ENCODE results near the gene ARHGEF18. TPM values are rescaled to one million over a fixed set of nuclear protein-coding genes. Genes with fewer than 3 reads are reported as not detected.

ARHGEF18 gene
- total RNA-seq, 2 donors from 2014 or later = 30.0 to 51.6 TPM

DNA sequence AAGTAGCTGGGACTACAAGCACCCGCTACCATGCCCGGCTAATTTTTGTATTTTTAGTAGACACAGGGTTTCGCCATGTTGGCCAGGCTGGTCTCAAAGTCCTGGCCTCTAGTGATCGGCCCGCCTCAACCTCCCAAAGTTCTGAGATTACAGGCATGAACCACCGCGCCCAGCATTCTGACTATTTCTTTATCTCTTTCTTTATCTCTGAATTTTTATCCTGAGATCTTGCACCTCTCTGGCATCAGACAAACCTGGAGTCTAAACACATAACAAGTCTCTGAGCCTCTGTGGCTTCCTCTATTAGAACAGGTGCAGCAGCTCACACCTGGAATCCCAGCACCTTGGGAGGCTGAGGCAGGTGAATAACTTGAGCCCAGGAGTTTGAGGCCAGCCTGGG is 28.5 kb downstream of the ARHGEF18 start:
- ATAC-seq = no peak
- TF ChIP-seq, protein P1, sequence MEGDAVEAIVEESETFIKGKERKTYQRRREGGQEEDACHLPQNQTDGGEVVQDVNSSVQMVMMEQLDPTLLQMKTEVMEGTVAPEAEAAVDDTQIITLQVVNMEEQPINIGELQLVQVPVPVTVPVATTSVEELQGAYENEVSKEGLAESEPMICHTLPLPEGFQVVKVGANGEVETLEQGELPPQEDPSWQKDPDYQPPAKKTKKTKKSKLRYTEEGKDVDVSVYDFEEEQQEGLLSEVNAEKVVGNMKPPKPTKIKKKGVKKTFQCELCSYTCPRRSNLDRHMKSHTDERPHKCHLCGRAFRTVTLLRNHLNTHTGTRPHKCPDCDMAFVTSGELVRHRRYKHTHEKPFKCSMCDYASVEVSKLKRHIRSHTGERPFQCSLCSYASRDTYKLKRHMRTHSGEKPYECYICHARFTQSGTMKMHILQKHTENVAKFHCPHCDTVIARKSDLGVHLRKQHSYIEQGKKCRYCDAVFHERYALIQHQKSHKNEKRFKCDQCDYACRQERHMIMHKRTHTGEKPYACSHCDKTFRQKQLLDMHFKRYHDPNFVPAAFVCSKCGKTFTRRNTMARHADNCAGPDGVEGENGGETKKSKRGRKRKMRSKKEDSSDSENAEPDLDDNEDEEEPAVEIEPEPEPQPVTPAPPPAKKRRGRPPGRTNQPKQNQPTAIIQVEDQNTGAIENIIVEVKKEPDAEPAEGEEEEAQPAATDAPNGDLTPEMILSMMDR (IDR thresholded peaks at IDR 0.05) = no peak
- no peak for TF ChIP-seq POLR2A (IDR thresholded peaks at IDR 0.05)
- Histone ChIP-seq H3K4me1 (no peaks in the 10 kb centered on the region), H3K27ac (no peak overlapping the region), H3K4me3 (no peak overlapping the region), H3K9me3 (no peaks in the 10 kb centered on the region), H3K27me3 (no peaks in the 10 kb centered on the region), H3K36me3 (replicated peaks in 1 of 2; ENCODE audit: insufficient read depth in 1 of 2, low read depth in 2 of 2) (no peaks in the 10 kb centered on the region)
- intact Hi-C loops (cut with DNase I) = no loop called here
- WGBS, 2 donors = 94% methylated on average over 7 of the region's 7 CpGs
- no peak for DNase-seq

DNA sequence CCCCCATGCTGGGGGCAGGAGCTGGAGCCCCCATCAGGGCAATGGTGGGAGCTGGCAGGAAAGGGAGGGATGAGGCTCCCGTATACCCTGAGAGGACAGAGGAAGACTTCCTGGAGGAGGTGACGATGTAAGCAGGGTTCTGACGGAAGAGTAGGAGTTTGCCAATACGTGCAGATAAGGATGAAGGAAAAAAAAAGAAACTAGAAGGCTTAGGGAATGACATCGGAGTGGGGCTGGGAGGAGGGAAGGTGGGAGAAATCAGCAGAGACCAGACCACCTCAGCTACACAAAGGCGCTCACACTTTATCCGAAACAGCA is 32.3 kb downstream of the ARHGEF18 start:
- intact Hi-C loops (cut with DNase I) = no loop called here
- no peak for TF ChIP-seq POLR2A (IDR thresholded peaks at IDR 0.05)
- TF ChIP-seq, protein P1 (IDR thresholded peaks at IDR 0.05) = no peak
- Histone ChIP-seq H3K4me1 (no peaks in the 10 kb centered on the region), H3K27me3 (no peaks in the 10 kb centered on the region), H3K36me3 (replicated peaks in 1 of 2; ENCODE audit: insufficient read depth in 1 of 2, low read depth in 2 of 2) (no peaks in the 10 kb centered on the region), H3K9me3 (no peaks in the 10 kb centered on the region), H3K27ac (no peak overlapping the region), H3K4me3 (no peak overlapping the region)
- DNase-seq = no peak
- 78% methylated on average over 7 of the region's 7 CpGs for WGBS, 2 donors
- no peak for ATAC-seq

DNA sequence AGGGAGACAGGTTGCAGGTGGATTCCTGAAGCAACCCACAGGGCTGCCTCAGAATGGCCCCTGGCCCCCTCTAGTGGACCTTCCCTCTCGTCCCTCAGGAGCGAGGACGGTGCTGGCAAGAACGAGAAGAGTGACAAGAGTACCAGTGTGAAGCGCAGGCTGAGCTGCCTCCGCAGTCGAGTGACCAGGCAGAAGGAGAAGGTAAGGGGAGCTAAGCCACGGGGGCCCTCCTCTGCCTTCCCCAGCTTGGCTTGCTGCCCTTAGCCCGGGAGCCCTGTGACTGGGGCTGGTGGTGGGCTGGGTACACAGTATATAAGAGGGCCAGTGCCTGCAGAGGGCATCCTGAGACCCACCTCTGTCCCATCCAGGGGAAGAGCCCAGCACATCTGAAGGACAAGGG is 34.0 kb downstream of the ARHGEF18 start:
- no peak overlapping the region for H3K27ac ChIP-seq
- TF ChIP-seq POLR2A (IDR thresholded peaks at IDR 0.05) = no peak

DNA sequence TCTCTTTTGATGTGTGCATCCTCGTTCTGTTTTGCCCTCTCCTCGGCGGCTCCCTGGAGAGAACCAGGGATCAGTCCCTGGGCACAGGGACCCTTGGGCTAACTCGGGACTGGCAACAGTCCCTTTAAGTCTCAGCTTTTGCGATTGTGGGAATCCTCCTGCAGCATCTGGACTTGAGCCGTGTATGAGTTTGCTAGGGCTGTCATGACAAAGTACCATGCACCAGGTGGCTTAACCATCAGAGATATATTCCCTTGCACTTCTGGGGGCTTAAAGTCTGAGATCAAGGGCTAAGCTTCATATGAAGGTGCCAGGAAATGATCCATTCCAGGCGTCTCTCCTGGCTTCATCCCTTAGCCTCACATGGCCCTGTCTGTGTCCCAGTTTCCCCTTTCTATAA is 34.5 kb downstream of the ARHGEF18 start:
- H3K4me1 ChIP-seq = peaks cover 22% of the 10 kb centered on the region
- intact Hi-C loops (cut with DNase I) = no loop called here
- no peak for DNase-seq
- no peak overlapping the region for H3K27ac ChIP-seq
- WGBS, 2 donors = 75 to 76% methylated on average over 7 of the region's 7 CpGs
- no peak for ATAC-seq
- H3K36me3 ChIP-seq (replicated peaks in 1 of 2; ENCODE audit: insufficient read depth in 1 of 2, low read depth in 2 of 2) = no peaks in the 10 kb centered on the region
- no peak for TF ChIP-seq POLR2A (IDR thresholded peaks at IDR 0.05)
- TF ChIP-seq, protein P1 (IDR thresholded peaks at IDR 0.05) = no peak
- no peak overlapping the region for H3K4me3 ChIP-seq
- H3K9me3 ChIP-seq = no peaks in the 10 kb centered on the region
- no peaks in the 10 kb centered on the region for H3K27me3 ChIP-seq

More for the DNA sequence above, 34.0 kb downstream of the ARHGEF18 start:
- Histone ChIP-seq H3K9me3 (no peaks in the 10 kb centered on the region), H3K4me3 (no peak overlapping the region), H3K4me1 (peaks cover 16% of the 10 kb centered on the region), H3K36me3 (replicated peaks in 1 of 2; ENCODE audit: insufficient read depth in 1 of 2, low read depth in 2 of 2) (no peaks in the 10 kb centered on the region), H3K27me3 (no peaks in the 10 kb centered on the region)
- intact Hi-C loops (cut with DNase I) = no loop called here
- ATAC-seq (no peak), DNase-seq (no peak)
- WGBS, 2 donors = 64 to 76% methylated on average over 7 to 9 of the region's 9 CpGs

DNA sequence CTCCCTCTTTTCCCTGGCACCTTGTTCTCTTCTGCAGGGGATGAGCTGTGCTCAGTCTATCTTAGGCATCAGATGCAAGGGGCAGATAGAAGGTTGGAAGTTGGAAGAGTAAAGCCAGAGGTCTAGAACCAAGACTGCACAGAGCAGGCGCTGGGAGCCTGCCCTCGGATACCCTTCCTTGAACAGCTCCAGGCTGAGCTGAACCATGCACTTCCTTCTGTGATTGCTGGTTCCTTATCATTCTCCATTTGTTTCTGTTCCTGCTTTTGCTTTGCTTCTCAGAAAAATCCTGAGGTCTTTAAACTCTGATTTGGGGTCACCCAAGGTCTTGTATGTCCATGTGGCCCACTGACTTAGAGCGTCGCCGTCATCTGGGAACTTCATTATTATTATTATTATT is 36.3 kb downstream of the ARHGEF18 start:
- no peaks in the 10 kb centered on the region for H3K36me3 ChIP-seq (replicated peaks in 1 of 2; ENCODE audit: insufficient read depth in 1 of 2, low read depth in 2 of 2)
- 89 to 92% methylated on average over 5 of the region's 5 CpGs for WGBS, 2 donors
- no peak for TF ChIP-seq POLR2A (IDR thresholded peaks at IDR 0.05)
- TF ChIP-seq, protein P1 (IDR thresholded peaks at IDR 0.05) = no peak
- ATAC-seq (no peak), DNase-seq (no peak)
- intact Hi-C loops (cut with DNase I) = no loop called here
- peaks cover 22% of the 10 kb centered on the region for H3K4me1 ChIP-seq
- no peak overlapping the region for H3K27ac ChIP-seq
- no peaks in the 10 kb centered on the region for H3K27me3 ChIP-seq
- H3K9me3 ChIP-seq = no peaks in the 10 kb centered on the region
- H3K4me3 ChIP-seq = no peak overlapping the region
